K562 (cell line): ENCODE measurements around the gene DIPK1B. TPM values are rescaled to one million over a fixed set of nuclear protein-coding genes. Genes with fewer than 3 reads are reported as not detected.
A peak's percentile ranks its signal among the peaks of the same experiment; 100 is the strongest.

Source experiments
- CBFA2T3 ChIP-seq: fragments of 450-650 bp; IDR thresholded peaks from 2 replicates; pipeline ENCODE4 v1.6.1; 2017
- GABPB2 ChIP-seq: fragments of 250-450 bp; sonication (Bioruptor Pico); conservative IDR thresholded peaks from 2 replicates; pipeline ENCODE4 v1.5.1; 2021; ENCODE audit warnings: mild to moderate bottlenecking
- HDAC8 ChIP-seq: fragments of 450-650 bp; IDR thresholded peaks from 2 replicates; pipeline ENCODE4 v1.6.1; 2016; ENCODE audit warnings: mild to moderate bottlenecking, missing genetic modification characterization, moderate library complexity, missing compliant biosample characterization
- KDM4B ChIP-seq, 2 experiments: fragments of 450-650 bp in 1 of 2; sonication (generic) in 1 of 2; IDR thresholded peaks; 2 replicates each; pipeline ENCODE4 v1.6.1; 2016 to 2017; ENCODE audit warnings: borderline replicate concordance in 2 of 2, antibody characterized with exemption in 1 of 2, low read depth in 1 of 2, mild to moderate bottlenecking in 1 of 2
- KHSRP ChIP-seq: fragments of 450-650 bp; IDR thresholded peaks from 2 replicates; pipeline ENCODE4 v1.6.1; 2017
- KLF1 ChIP-seq: fragments of 450-650 bp; IDR thresholded peaks from 2 replicates; pipeline ENCODE4 v1.6.1; 2016; ENCODE audit warnings: missing genetic modification characterization, missing compliant biosample characterization
- MTA1 ChIP-seq: fragments of 450-650 bp; IDR thresholded peaks from 2 replicates; pipeline ENCODE4 v1.6.1; 2017; ENCODE audit warnings: borderline replicate concordance
- NFE2L1 ChIP-seq: fragments of 450-650 bp; IDR thresholded peaks from 2 replicates; pipeline ENCODE4 v1.6.1; 2016; ENCODE audit warnings: missing genetic modification characterization, low read depth, mild to moderate bottlenecking, missing compliant biosample characterization, moderate library complexity, borderline replicate concordance
- NR4A1 ChIP-seq, 2 experiments: fragments of 250-450 bp in 1 of 2; fragments of 450-650 bp in 1 of 2; sonication (Bioruptor Pico) in 1 of 2; IDR thresholded peaks; 2 replicates each; pipeline versions ENCODE4 v1.4.0 to v1.6.1; 2016 to 2020; ENCODE audit warnings: mild to moderate bottlenecking in 2 of 2, missing compliant biosample characterization in 1 of 2, missing genetic modification characterization in 1 of 2, moderate library complexity in 1 of 2
- PRDM10 ChIP-seq: fragments of 450-650 bp; IDR thresholded peaks from 2 replicates; pipeline ENCODE4 v1.6.1; 2018; ENCODE audit not compliant: partially characterized antibody
- RBM15 ChIP-seq: fragments of 200-400 bp; formaldehyde crosslinking; IDR thresholded peaks from 2 replicates; pipeline ENCODE4 v1.6.1; 2018; ENCODE audit warnings: mild to moderate bottlenecking, low read length, moderate library complexity; ENCODE audit not compliant: insufficient read depth
- RBM22 ChIP-seq: fragments of 200-400 bp; formaldehyde crosslinking; IDR thresholded peaks from 2 replicates; pipeline ENCODE4 v1.6.1; 2018; ENCODE audit warnings: low read length, low read depth; ENCODE audit not compliant: poor library complexity, severe bottlenecking
- SAFB2 ChIP-seq: fragments of 200-400 bp; formaldehyde crosslinking; IDR thresholded peaks from 2 replicates; pipeline ENCODE4 v1.6.1; 2018; ENCODE audit warnings: borderline replicate concordance, low read length, low read depth, moderate library complexity; ENCODE audit not compliant: severe bottlenecking
- SLC30A9 ChIP-seq: fragments of 250-450 bp; sonication (Bioruptor Pico); IDR thresholded peaks from 2 replicates; pipeline ENCODE4 v1.8.0; 2022; ENCODE audit warnings: mild to moderate bottlenecking, moderate library complexity
- SMAD1 ChIP-seq: fragments of 150-350 bp; IDR thresholded peaks from 2 replicates; pipeline ENCODE4 v1.6.1; 2014; ENCODE audit warnings: low read length, low read depth; ENCODE audit not compliant: partially characterized antibody
- TCF7 ChIP-seq: sonication (generic); IDR thresholded peaks from 2 replicates; pipeline ENCODE4 v1.6.1; 2016; ENCODE audit warnings: antibody characterized with exemption, borderline replicate concordance
- ZC3H4 ChIP-seq: sonication (generic); formaldehyde crosslinking; IDR thresholded peaks from 2 replicates; pipeline ENCODE4 v1.9.0; 2021; ENCODE audit warnings: missing genetic modification reagents, borderline replicate concordance
- ZKSCAN8 ChIP-seq: fragments of 200-800 bp; sonication (Bioruptor generic); IDR thresholded peaks from 2 replicates; pipeline ENCODE4 v1.6.1; 2016; ENCODE audit warnings: missing genetic modification characterization, missing compliant biosample characterization
- ZNF263 ChIP-seq: sonication (generic); formaldehyde crosslinking; IDR thresholded peaks from 2 replicates; pipeline ENCODE4 v1.8.0; 2022; ENCODE audit warnings: mild to moderate bottlenecking, missing genetic modification reagents, borderline replicate concordance
- polyA plus RNA-seq, 8 experiments: library from polyadenylated mRNA; depleted of rRNA in 4 of 8; stranded (reverse) in 5 of 8; unstranded in 3 of 8; fragments of >200 nt; fragmentation: Nextera tagmentation in 2 of 8; fragmentation: Illumina TruSeq in 1 of 8; extraction: Ambion mirVana in 2 of 8; extraction: Trizol in 1 of 8; gene quantifications; 2 replicates each; pipeline versions ENCODE4 v1.2.1 to v1.2.3, GENCODE V29; 2011 to 2014; ENCODE audit warnings: inconsistent platforms in 1 of 8, missing spikeins in 1 of 8
- total RNA-seq, 7 experiments: library from RNA; depleted of rRNA in 6 of 7; stranded (reverse); fragments of >200 nt in 6 of 7; fragmentation: Illumina TruSeq in 2 of 7; extraction: Trizol in 2 of 7; gene quantifications; 2 replicates each; pipeline versions ENCODE4 v1.2.1 to v1.2.3, GENCODE V29; 2011 to 2021; ENCODE audit warnings: low replicate concordance in 1 of 7
- TF ChIP-seq, protein P1 (sequence below): fragments of 450-650 bp; IDR thresholded peaks from 2 replicates; pipeline ENCODE4 v1.6.1; 2016; ENCODE audit warnings: mild to moderate bottlenecking
- TF ChIP-seq, protein P2 (sequence below): fragments of 250-450 bp; sonication (Bioruptor Pico); IDR thresholded peaks from 2 replicates; pipeline ENCODE4 v1.4.0; 2020; ENCODE audit warnings: mild to moderate bottlenecking, moderate library complexity

The DIPK1B gene
- total and polyA plus RNA-seq, 9 of the 15 experiments (the other 6 are each of a cell fraction or from before 2014, with no cell fraction given), result 0.08 to 22.3 (median 5.9) TPM

DNA sequence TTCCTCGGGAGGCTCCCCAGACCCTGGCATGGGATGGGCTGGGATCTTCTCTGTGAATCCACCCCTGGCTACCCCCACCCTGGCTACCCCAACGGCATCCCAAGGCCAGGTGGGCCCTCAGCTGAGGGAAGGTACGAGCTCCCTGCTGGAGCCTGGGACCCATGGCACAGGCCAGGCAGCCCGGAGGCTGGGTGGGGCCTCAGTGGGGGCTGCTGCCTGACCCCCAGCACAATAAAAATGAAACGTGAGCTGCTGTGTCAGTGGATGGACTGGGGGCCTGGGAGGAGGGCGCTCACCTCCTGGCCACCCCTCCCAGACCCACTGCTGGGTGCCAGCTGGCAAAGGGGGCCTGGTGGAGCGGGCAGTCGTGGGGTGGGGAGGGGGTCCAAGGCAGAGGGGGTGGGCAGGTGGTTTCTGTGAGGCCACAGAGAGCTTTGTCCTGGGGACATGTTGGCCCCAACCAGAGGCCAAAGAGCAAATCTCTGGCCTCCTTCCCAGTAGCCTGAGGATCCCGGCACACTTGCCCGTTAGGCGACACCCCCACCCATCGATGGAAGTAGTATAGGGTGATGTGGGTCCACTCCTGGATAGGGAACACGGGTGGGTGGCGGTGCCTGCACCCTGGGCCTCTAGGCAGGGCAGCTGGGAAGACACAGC lies 39.8 kb upstream of the DIPK1B start (continued):
- TF ChIP-seq KDM4B (IDR thresholded peaks at IDR 0.05; ENCODE audit: borderline replicate concordance in 2 of 2, low read depth in 1 of 2) (no peak), RBM15 (no peak), KHSRP (no peak), NFE2L1 (no peak), GABPB2 (CRISPR knock-in tag) (no peak), MTA1 (peak; percentile 25; the same call in 1 of the 2 replicates), PRDM10 (no peak), SMAD1 (peak; percentile 16), RBM22 (peak; percentile 35), ZKSCAN8 (no peak), SAFB2 (no peak), ZC3H4 (CRISPR knock-in tag) (no peak), KLF1 (tag) (no peak), NR4A1 (CRISPR knock-in tag; IDR thresholded peaks at IDR 0.05) (no peak), NR4A1 (tag; IDR thresholded peaks at IDR 0.05) (no peak), HDAC8 (tag) (no peak), ZNF263 (CRISPR knock-in tag) (no peak), TCF7 (no peak), CBFA2T3 (no peak), SLC30A9 (CRISPR knock-in tag) (no peak)
- TF ChIP-seq, protein P1, sequence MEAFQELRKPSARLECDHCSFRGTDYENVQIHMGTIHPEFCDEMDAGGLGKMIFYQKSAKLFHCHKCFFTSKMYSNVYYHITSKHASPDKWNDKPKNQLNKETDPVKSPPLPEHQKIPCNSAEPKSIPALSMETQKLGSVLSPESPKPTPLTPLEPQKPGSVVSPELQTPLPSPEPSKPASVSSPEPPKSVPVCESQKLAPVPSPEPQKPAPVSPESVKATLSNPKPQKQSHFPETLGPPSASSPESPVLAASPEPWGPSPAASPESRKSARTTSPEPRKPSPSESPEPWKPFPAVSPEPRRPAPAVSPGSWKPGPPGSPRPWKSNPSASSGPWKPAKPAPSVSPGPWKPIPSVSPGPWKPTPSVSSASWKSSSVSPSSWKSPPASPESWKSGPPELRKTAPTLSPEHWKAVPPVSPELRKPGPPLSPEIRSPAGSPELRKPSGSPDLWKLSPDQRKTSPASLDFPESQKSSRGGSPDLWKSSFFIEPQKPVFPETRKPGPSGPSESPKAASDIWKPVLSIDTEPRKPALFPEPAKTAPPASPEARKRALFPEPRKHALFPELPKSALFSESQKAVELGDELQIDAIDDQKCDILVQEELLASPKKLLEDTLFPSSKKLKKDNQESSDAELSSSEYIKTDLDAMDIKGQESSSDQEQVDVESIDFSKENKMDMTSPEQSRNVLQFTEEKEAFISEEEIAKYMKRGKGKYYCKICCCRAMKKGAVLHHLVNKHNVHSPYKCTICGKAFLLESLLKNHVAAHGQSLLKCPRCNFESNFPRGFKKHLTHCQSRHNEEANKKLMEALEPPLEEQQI, result no peak
- TF ChIP-seq, protein P2, sequence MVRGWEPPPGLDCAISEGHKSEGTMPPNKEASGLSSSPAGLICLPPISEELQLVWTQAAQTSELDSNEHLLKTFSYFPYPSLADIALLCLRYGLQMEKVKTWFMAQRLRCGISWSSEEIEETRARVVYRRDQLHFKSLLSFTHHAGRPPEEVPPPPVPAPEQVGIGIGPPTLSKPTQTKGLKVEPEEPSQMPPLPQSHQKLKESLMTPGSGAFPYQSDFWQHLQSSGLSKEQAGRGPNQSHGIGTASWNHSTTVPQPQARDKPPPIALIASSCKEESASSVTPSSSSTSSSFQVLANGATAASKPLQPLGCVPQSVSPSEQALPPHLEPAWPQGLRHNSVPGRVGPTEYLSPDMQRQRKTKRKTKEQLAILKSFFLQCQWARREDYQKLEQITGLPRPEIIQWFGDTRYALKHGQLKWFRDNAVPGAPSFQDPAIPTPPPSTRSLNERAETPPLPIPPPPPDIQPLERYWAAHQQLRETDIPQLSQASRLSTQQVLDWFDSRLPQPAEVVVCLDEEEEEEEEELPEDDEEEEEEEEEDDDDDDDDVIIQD (CRISPR knock-in tag), result no peak
